ENCODE measurements around the gene SLC35D2.

Gene SLC35D2

DNA sequence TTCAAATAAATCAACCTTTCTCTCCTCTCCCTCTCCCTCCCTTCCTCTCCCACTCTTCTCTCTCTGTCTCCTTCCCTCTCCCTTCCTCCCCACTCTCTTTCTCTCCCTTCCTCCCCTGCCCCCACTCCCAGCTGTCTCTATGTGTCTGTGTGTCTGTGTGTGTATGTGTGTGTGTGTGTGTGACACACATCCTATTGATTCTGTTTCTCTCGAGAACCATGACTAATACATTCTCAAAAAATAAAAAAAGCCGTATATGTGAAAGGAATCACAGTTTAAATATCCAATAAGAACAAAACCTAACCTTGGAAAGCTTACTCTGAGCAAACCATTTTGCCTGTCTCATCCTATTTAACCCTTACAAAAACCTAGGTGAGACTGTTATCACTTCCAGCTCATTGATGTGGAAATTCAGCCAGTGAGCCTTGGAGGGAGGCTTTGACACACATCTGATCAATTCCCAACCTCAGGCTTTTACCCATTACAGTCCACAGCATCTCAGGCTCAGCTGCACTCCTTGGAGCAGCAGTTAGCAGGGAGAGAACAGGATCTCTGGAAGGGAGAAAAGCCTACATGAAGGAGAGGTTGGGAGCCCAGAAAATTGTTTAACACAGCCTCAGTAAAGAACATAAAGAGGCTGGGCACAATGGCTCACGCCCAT is 89.9 kb downstream of the SLC35D2 start:
- DNase-seq (ENCODE audit: low read depth) = peak; percentile 22
- TF ChIP-seq CTCF (conservative IDR thresholded peaks at IDR 0.05; ENCODE audit: control insufficient read depth, insufficient read depth, low read depth, low read length) = no peak
- H3K4me3 ChIP-seq (ENCODE audit: control insufficient read depth, low read depth, low read length) = no peak overlapping the region

- DNase-seq (ENCODE audit: low read depth) = no peak
- TF ChIP-seq CTCF (conservative IDR thresholded peaks at IDR 0.05; ENCODE audit: control insufficient read depth, insufficient read depth, low read depth, low read length) = no peak
- no peak overlapping the region for H3K4me3 ChIP-seq (ENCODE audit: control insufficient read depth, low read depth, low read length)
Observed at GRCh38 chr9:96289392-96289791, 94.1 kb downstream of the SLC35D2 start.

GRCh38 chr9:96281641-96282040 is 101.9 kb downstream of the SLC35D2 start:
- no peak overlapping the region for H3K4me3 ChIP-seq (ENCODE audit: control insufficient read depth, low read depth, low read length)
- no peak for DNase-seq (ENCODE audit: low read depth)
- TF ChIP-seq CTCF (conservative IDR thresholded peaks at IDR 0.05; ENCODE audit: control insufficient read depth, insufficient read depth, low read depth, low read length) = no peak

- no peak overlapping the region for H3K4me3 ChIP-seq (ENCODE audit: control insufficient read depth, low read depth, low read length)
- DNase-seq (ENCODE audit: low read depth) = no peak
Observed at GRCh38 chr9:96279932-96280331, 103.6 kb downstream of the SLC35D2 start.

DNA sequence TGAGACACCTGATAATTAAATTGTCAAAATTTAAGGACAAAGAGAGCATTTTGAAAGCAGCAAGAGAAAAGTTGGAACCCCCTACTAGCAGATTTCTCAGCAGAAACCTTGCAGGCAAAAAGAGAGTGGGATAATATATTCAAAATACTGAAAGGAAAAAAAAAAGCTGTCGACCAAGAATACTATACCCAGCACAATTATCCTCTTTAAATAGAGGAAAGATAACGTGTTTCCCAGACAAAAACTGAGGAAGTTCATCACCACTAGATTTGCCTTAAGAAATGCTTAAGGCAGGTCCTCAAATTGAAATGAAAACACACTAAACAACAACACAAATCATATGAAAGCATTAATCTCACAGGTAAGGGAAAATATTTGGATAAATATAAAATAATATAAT is 108.6 kb downstream of the SLC35D2 start:
- no peak for TF ChIP-seq CTCF (conservative IDR thresholded peaks at IDR 0.05; ENCODE audit: control insufficient read depth, insufficient read depth, low read depth, low read length)
- no peak overlapping the region for H3K4me3 ChIP-seq (ENCODE audit: control insufficient read depth, low read depth, low read length)
- no peak for DNase-seq (ENCODE audit: low read depth)

More at GRCh38 chr9:96279932-96280331, 103.6 kb downstream of the SLC35D2 start:
- no peak for TF ChIP-seq CTCF (conservative IDR thresholded peaks at IDR 0.05; ENCODE audit: control insufficient read depth, insufficient read depth, low read depth, low read length)
